Measurements from ENCODE around the gene UAP1L1. TPM values are rescaled to one million over a fixed set of nuclear protein-coding genes. Genes with fewer than 3 reads are reported as not detected.

The UAP1L1 gene
- total and polyA plus RNA-seq, 2 of the 4 experiments (the other 2 are of a cell fraction): 2.3 to 9.8 TPM

DNA sequence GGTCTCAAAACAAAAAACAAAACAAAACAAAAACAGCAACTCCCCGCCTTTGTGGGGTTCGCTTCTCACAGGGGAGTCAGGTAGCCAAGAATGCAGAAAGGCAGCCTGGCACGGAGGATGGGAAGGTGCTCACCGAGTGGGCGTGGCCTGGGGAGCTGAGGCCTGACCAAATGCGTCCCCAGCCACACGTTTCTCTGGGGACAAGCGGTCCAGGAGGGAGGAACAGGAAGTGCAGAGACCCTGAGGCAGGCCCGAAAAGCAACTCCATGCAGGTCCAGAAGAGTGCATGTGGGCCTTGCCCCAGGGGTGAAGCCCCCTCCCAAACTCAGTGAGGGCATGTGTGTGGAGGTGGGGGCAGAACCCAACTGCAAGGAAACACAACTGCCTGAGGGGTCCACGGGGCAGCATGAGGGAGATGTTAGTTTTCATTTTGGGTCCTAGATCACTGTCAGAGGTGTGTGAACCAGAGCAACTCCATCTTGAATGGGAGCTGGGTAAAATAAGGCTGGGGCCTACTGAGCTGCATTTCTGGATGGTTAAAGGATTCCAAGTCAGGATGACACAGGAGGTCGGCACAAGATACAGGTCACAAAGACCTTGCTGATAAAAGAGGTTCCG lies 2.6 kb upstream of the UAP1L1 start:
- no peak overlapping the region for H2AFZ ChIP-seq (replicated peaks; ENCODE audit: low read length, poor library complexity)
- no peaks in the 10 kb centered on the region; the same call in 1 of the 2 replicates for H3K4me1 ChIP-seq (ENCODE audit: control insufficient read depth, insufficient read depth, low read length)
- H2BK5ac ChIP-seq (ENCODE audit: low read depth, low read length, poor library complexity, severe bottlenecking): no peak overlapping the region
- no peak overlapping the region for H3K23ac ChIP-seq (ENCODE audit: low read depth, low read length)
- H3K14ac ChIP-seq (replicated peaks; ENCODE audit: low read depth, low read length): no peak overlapping the region
- WGBS, 2 experiments (ENCODE audit: extremely low coverage in 2 of 2, insufficient read length in 1 of 2): 85% methylated on average over 6 of the region's 12 CpGs; no CpG with 5 or more reads in 1 of the 2 experiments
- no peak for ATAC-seq (ENCODE audit: low read depth)
- no peak overlapping the region for H2BK120ac ChIP-seq (ENCODE audit: low read depth, low read length)
- H3K4me2 ChIP-seq (ENCODE audit: low read depth, low read length): no peak overlapping the region
- H2BK15ac ChIP-seq (ENCODE audit: low read depth, low read length): no peak overlapping the region
- no TSS peak for BruUV-seq (replicated peaks)
- H2AK5ac ChIP-seq (ENCODE audit: low read depth, low read length): peak overlapping the region; percentile 8; the same call in 1 of the 2 replicates
- no peak overlapping the region for H4K8ac ChIP-seq (ENCODE audit: low read depth in 2 of 2, low read length in 2 of 2)
- peaks cover 13% of the 10 kb centered on the region; the same call in 1 of the 2 replicates for H3K36me3 ChIP-seq (ENCODE audit: control insufficient read depth, insufficient read depth, low read length)
- H3K56ac ChIP-seq (ENCODE audit: extremely low read depth, insufficient read depth, low read length): no peak overlapping the region
- ChIA-PET POLR2A (ENCODE audit: unreplicated experiment) (no interaction called here), CTCF (no interaction called here)
- H3K4me3 ChIP-seq (ENCODE audit: insufficient read depth, low read depth, low read length): no peak overlapping the region
- no peak overlapping the region for H3K9ac ChIP-seq (ENCODE audit: low read depth, low read length)
- no peak overlapping the region for H3K27ac ChIP-seq (ENCODE audit: insufficient read depth, low read length)
- H2AK9ac ChIP-seq (replicated peaks; ENCODE audit: low read depth, low read length, poor library complexity): peak overlapping the region; percentile 42
- H3K79me1 ChIP-seq (ENCODE audit: low read depth in 1 of 2, low read length in 2 of 2): peaks cover 8 to 21% of the 10 kb centered on the region in 2 experiments; a peak in 3 of 4 replicates
- peaks cover 10% of the 10 kb centered on the region for H4K20me1 ChIP-seq (ENCODE audit: insufficient read depth, low read length)
- dilution Hi-C loops (cut with HindIII; ENCODE audit: low sequenced_read_pairs, unreplicated experiment): no loop called here
- no peak for DNase-seq
- TF ChIP-seq NFE2L2 (IDR thresholded peaks at IDR 0.05; ENCODE audit: low read depth, low read length) (no peak), MAZ (IDR thresholded peaks at IDR 0.05; ENCODE audit: borderline replicate concordance, low read depth, low read length) (no peak), SMC3 (IDR thresholded peaks at IDR 0.05; ENCODE audit: low read depth, low read length) (no peak), FOS (IDR thresholded peaks at IDR 0.05; ENCODE audit: low read depth, low read length) (no peak), RCOR1 (IDR thresholded peaks at IDR 0.05; ENCODE audit: insufficient replicate concordance, low read length) (no peak), RAD21 (IDR thresholded peaks at IDR 0.05; ENCODE audit: low read length) (no peak), BHLHE40 (IDR thresholded peaks at IDR 0.05; ENCODE audit: low read depth, low read length) (no peak)
- TF ChIP-seq, protein P1, sequence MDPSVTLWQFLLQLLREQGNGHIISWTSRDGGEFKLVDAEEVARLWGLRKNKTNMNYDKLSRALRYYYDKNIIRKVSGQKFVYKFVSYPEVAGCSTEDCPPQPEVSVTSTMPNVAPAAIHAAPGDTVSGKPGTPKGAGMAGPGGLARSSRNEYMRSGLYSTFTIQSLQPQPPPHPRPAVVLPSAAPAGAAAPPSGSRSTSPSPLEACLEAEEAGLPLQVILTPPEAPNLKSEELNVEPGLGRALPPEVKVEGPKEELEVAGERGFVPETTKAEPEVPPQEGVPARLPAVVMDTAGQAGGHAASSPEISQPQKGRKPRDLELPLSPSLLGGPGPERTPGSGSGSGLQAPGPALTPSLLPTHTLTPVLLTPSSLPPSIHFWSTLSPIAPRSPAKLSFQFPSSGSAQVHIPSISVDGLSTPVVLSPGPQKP (IDR thresholded peaks at IDR 0.05; ENCODE audit: borderline replicate concordance, low read depth, low read length): no peak
- no peak overlapping the region for H3K4ac ChIP-seq (ENCODE audit: low read depth, low read length)
- no peak overlapping the region for H2BK20ac ChIP-seq (ENCODE audit: low read depth, low read length)
- no peaks in the 10 kb centered on the region for H3K9me1 ChIP-seq (ENCODE audit: insufficient read depth, low read length)
- no peaks in the 10 kb centered on the region for H3K9me3 ChIP-seq (ENCODE audit: control insufficient read depth, insufficient read depth, low read length)
- H4K91ac ChIP-seq (ENCODE audit: insufficient read depth, low read depth, low read length): no peak overlapping the region
- H4K5ac ChIP-seq (ENCODE audit: low read depth, low read length): no peak overlapping the region
- no peak overlapping the region for H3K18ac ChIP-seq (ENCODE audit: low read depth, low read length)
- intact Hi-C loops (cut with micrococcal nuclease): no loop called here
- in situ Hi-C loops (cut with MboI; ENCODE audit: low sequenced_read_pairs): no loop called here
- no peaks in the 10 kb centered on the region for H3K27me3 ChIP-seq (ENCODE audit: control insufficient read depth, insufficient read depth, low read length)
